HG03280 (cell line): ENCODE measurements around the gene ZBTB7B.
A peak's percentile ranks its signal among the peaks of the same experiment; 100 is the strongest.

Source experiments
- ATAC-seq: cut with Tn5 transposase; IDR thresholded peaks from one replicate; pipeline ENCODE4 v1.9.1; 2021; ENCODE audit warnings: mild to moderate bottlenecking, moderate library complexity; ENCODE audit not compliant: unreplicated experiment

Gene ZBTB7B

DNA sequence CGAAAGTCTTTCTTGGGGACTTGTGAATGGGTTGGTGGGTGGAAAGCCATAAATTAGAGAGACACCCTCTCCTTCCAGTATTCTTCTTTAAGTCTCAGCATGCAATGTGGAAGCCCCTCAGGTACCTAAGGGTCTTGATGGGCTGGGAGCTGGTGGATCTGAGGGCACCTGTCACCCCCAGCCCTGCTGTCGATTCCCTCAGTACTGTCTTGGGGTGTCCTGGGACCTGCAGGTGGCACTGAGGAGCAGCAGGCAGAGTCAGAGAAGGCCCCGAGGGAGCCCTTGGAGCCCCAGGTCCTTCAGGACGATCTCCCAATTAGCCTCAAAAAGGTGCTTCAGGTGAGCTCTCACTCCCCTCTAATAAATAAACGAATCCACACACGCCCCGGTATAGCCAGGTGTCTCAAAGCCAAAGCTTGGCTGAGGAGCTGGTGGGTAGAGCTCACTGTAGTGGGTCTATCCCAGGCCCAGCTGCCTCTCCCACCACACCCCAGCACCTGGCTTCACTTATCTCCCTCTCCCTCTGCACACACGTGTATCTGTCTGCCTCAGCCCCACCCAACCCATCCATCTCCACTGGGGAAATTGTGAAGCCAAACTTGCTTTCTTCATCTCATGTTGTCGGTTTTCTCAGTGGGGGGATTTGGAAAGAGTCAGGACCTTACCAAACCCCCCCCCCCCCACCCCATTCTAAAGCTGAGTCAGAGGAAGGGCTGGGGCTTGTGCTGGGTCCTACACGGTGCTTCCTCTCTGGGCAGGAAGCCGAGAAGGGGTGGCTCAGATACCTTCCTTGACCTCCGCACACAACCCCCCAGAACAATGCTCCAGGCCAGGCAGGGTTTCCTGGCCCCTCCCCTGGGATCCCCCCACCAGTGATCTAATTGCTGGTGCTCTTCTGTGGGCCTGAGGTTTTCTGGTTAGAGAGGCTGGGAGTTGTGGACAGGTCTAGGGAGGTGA, 50.1 kb downstream of the ZBTB7B start:
- ATAC-seq = no peak

DNA sequence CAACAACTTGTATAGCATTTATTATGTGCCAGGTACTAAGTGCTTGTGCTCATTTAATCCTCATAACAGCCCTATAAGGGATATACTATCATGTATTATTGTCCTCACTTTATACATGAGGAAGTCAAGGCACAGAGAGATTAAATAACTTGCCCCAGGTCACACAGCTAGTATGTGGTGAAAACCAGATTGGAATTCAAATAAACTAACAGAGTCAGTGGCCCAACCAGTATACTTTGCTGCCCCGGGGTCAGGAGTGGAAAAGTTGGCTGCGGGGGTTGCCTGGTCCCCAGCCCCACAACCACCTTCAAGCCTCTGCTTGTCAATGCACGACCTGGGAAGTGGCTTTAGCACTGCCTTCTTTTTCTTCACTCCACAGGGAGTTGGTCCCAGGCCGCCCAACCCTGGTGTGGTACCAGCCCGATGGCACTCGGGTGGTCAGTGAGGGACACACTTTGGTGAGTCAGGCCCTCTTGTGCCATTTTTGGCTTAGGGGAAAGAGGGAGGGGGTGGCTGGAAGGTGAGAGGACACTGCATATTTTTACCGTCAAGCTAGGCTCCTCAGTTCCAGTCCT, 51.0 kb downstream of the ZBTB7B start:
- no peak for ATAC-seq

DNA sequence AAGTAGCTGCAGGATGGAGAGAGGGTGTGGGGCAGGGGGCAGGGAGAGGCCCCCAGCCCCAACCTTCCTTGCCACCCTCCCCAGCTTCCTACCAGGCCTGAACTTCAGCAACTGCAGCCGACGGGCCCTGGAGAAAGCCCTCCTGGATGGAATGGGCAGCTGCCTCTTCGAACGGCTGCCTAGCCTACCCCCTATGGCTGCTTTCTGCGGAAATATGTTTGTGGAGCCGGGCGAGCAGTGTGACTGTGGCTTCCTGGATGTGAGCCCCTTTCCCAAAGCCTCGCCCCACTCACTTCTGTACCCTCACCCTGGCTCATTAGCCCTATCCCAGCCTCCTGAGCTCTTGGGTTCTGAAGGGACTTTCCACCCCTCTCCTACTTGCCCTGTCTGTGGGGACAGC, 54.5 kb downstream of the ZBTB7B start:
- ATAC-seq = no peak

DNA sequence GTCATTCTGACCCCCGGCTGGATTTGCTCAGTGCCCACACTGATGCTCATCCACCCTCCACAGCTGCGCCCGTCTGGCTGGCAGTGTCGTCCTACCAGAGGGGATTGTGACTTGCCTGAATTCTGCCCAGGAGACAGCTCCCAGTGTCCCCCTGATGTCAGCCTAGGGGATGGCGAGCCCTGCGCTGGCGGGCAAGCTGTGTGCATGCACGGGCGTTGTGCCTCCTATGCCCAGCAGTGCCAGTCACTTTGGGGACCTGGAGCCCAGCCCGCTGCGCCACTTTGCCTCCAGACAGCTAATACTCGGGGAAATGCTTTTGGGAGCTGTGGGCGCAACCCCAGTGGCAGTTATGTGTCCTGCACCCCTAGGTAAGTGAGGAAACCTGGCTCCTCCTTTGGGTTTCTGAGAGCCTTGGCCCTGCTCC, 55.2 kb downstream of the ZBTB7B start:
- ATAC-seq = no peak

DNA sequence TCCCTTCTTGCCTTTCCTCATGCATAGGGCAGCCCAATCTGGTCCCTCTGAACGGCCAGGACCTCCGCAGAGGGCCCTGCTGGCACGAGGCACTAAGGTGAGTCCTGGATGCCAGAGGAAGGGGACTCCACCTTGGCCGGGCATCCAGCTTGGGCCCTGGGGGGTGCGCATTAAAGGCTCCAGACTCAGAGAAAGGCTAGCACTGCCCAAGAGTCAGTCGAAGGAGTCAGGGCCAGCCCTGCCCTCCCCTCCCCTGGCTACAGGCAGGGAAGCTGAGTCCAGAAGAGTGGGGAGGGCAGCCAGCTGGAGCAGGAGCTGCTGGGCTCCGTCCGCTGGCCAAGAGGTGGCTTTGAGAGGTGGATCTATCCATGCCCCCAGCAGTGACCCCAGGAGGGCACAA, 58.1 kb downstream of the ZBTB7B start:
- no peak for ATAC-seq

DNA sequence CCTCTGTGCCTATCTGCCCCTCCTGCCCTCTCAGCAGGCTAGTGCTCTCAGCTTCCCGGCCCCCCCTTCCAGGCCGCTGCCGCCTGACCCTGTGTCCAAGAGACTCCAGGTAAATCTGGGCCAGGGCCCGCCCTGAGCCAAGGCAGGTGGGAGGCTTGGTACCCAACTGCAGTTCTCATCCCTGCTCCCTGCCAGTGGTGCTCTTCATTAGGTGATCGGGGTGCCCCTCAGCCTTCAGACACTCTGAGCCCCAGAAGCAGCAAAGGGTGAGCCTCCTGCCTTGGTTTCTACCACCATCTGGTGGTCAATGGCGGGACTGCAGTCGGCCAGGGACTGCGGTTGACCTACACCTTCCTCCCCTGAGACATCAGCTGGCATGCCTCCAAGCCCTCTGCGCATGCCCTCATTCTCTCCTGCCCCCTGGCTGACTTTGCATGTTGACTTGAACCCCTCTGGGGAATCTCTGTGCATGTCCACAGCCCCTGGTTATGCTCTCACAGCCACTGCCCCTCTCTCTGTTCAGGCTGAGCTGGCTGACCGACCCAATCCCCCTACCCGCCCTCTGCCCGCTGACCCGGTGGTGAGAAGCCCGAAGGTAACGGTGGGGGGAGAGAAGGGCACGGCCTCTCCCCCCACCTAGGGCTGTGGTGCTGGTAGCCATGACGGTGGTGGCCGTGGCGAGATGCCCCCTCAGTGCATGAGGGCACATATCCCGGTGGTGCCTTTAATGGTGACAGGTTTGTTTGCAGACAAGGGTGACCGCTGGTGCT, 59.0 kb downstream of the ZBTB7B start:
- ATAC-seq = peak; percentile 37

DNA sequence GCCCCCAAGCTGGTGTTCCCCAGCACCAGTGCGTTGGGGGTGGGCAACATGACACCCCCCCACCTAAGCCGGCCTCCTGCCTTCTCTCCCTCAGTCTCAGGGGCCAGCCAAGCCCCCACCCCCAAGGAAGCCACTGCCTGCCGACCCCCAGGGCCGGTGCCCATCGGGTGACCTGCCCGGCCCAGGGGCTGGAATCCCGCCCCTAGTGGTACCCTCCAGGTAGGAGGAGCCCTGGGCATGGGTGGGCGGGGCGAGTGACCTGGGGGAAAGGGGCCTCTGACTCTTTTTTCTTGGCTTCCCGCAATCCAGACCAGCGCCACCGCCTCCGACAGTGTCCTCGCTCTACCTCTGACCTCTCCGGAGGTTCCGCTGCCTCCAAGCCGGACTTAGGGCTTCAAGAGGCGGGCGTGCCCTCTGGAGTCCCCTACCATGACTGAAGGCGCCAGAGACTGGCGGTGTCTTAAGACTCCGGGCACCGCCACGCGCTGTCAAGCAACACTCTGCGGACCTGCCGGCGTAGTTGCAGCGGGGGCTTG, 59.6 kb downstream of the ZBTB7B start:
- no peak for ATAC-seq

DNA sequence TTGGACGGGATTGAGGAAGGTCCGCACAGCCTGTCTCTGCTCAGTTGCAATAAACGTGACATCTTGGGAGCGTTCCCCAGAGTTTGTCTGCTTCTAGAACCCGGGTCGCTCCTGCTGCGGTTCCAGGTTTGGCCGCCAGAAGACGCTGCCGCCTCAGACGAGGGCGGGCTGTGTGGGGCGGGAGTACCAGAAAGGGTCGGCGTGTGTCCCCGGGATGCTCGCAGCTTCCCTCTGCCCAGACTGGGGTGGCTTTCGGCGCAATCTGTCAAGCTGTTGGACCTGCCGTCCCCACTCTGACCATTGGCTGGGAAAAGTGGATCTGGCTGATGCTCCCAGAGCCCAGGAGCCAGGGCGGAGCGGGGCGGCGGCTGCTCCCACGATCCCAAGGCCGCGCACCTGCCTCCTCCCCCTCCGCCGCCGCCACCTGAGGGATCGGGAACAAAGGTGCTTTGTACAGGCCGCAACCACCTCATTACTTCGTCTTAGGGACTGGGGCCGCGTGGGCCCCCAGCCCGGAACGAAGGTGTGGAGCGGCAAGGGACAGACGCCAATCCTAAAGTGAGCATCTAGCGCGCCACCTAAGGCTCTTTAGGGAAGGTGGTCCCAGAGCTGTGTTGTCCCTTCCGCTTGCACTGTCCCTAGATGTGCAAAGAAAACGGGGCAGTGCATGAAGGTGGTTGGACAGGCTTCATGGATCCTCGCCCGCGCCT, 60.3 kb downstream of the ZBTB7B start:
- ATAC-seq = no peak

DNA sequence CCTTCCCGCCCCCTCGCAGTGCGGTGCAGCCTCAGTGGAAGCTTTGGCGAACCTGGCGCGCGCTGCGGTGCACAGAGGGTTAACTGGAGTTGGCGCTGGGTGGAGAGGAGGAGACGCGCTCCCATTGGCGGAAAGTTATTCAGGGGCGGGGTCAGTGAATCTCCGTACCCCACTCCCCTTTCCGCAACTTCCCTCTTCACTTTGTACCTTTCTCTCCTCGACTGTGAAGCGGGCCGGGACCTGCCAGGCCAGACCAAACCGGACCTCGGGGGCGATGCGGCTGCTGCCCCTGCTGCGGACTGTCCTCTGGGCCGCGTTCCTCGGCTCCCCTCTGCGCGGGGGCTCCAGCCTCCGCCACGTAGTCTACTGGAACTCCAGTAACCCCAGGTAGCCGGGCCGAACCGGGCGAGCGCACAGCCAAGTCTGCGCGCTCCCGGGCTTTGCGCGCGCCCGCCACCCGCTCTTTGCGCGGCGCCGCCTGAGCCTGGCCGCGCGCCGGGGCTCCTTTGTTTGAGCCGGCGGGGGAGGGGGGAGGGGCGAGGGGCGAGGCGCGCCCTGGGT, 61.0 kb downstream of the ZBTB7B start, which contains the start of gene EFNA4:
Gene EFNA4 (plus strand): TSS at position 191 of the 561 bp plus-strand sequence. CDS start 84 bp downstream, at position 275.
- peak; percentile 62 for ATAC-seq

DNA sequence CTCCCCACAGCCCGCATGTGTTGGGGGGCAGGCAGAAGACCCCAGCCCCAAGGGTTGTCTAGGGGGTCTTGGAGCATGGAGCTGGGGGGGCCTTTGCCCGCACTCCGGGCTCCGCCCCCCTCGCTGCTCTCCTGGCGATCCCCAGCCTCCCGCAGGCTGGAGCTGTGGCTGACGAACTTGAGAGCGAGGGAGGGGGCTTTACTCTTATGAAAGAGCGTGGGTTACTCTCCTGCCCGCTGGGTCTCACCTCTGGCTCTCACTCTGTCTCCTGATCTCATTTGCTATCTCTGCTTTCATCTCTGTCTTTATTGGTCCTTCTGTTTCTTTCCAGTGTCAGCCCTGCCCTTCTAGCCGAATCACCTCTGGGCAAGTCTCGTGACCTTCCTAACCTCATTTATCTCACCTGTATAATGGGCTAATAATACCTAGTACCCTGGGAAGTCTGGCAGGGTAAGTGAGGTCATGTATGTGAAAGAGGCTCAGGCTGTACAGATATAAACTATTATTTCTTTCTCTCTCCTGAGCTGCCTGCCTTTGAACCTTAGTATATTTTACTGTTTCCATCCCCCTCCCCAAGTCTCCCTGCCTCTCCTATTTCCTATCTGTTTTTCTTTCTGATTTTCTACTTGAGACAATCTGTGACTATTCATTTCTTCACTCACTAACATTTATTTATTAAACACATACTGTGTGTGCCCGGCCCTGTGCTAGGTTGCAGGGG, 61.7 kb downstream of the ZBTB7B start:
- ATAC-seq = no peak

DNA sequence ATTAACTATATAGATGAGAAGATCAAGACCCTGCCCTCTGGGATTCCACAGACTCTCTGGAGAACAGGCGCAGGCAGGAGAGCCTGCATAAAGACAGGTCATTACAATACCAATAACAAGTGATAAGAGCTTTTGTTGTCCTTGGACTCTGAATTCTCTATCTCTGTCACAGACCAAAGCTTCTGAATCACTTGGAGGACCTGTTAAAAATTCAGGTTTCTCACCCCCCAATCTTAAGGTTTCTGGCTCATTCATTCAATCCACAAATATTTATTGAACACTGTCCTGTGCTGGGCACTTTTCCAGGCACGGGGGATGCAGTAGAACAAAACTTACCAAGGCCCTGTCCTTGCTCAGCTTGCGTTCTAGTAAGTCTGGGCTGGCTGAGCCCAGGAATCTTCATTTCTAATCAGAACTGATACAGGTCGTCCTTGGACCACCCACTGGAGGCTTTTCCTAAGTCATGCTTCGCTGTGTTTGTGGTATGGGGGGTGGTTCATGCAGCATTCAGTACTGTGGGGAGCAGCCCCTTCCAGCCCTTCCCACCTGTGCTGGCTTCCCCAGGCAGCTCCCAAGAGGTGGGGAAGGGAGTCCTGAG, 62.3 kb downstream of the ZBTB7B start:
- no peak for ATAC-seq

DNA sequence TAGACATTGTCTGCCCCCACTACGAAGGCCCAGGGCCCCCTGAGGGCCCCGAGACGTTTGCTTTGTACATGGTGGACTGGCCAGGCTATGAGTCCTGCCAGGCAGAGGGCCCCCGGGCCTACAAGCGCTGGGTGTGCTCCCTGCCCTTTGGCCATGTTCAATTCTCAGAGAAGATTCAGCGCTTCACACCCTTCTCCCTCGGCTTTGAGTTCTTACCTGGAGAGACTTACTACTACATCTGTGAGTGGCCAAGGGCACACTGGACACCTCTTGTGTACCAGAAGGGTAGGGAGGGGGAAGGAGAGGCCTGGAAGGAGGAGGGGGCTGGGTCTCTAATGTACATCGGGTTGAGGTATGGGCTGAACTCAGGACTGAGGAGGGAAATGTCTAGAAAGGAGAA, 64.2 kb downstream of the ZBTB7B start:
- no peak for ATAC-seq
